ENCODE data around the gene RSBN1. TPM values are rescaled to one million over a fixed set of nuclear protein-coding genes. Genes with fewer than 3 reads are reported as not detected.
A peak's percentile ranks its signal among the peaks of the same experiment; 100 is the strongest.

RSBN1 gene
- total and polyA plus RNA-seq, 9 of the 15 experiments (the other 6 are each of a cell fraction or from before 2014, with no cell fraction given), result 4.5 to 24.3 (median 13.0) TPM

- no peak for TF ChIP-seq TCF7L2 (IDR thresholded peaks at IDR 0.05; ENCODE audit: low read depth, low read length)
- no peak for TF ChIP-seq SIX5 (IDR thresholded peaks at IDR 0.05; ENCODE audit: borderline replicate concordance in 1 of 2, insufficient read depth in 1 of 2, low read depth in 1 of 2, low read length in 2 of 2)
- TF ChIP-seq VEZF1 (CRISPR knock-in tag; IDR thresholded peaks at IDR 0.05), result no peak
- no peak for TF ChIP-seq ATF6 (CRISPR knock-in tag; IDR thresholded peaks at IDR 0.05)
- TF ChIP-seq OTX1 (CRISPR knock-in tag; IDR thresholded peaks at IDR 0.05), result no peak
- TF ChIP-seq GABPA (tag; conservative IDR thresholded peaks at IDR 0.05; ENCODE audit: low read depth), result no peak
- TF ChIP-seq ZSCAN32 (CRISPR knock-in tag; IDR thresholded peaks at IDR 0.05), result no peak
- 0 out of 2 replicates have a peak, but pooled peaks have one; percentile 11 for TF ChIP-seq ARID3A (IDR thresholded peaks at IDR 0.05; ENCODE audit: borderline replicate concordance, low read depth, low read length)
- TF ChIP-seq CTCFL (IDR thresholded peaks at IDR 0.05; ENCODE audit: borderline replicate concordance, insufficient read depth, low read depth, low read length, poor library complexity, severe bottlenecking), result no peak
- TF ChIP-seq ZNF121 (CRISPR knock-in tag; conservative IDR thresholded peaks at IDR 0.05), result peak; percentile 20; the same call in 1 of the 2 replicates
- no peak for TF ChIP-seq PBX2 (CRISPR knock-in tag; IDR thresholded peaks at IDR 0.05; ENCODE audit: low read depth)
- 0 out of 2 replicates have a peak, but pooled peaks have one; percentile 25 for TF ChIP-seq PBX2 (tag; conservative IDR thresholded peaks at IDR 0.05; ENCODE audit: low read depth)
- TF ChIP-seq ZC3H4 (CRISPR knock-in tag; IDR thresholded peaks at IDR 0.05; ENCODE audit: borderline replicate concordance), result no peak
These were observed 2.3 kb downstream of the RSBN1 start (continued) for GRCh38 chr1:113809670-113810602.
